HEK293 (cell line): ENCODE results near the gene TAC3.

ENCODE experiments used
- CTCF ChIA-PET: fragments of 350-600 bp; formaldehyde crosslinking; extraction: SDS; loops from one replicate; lab custom pipeline; 2021; ENCODE audit warnings: antibody characterized with exemption; lab: Yijun Ruan, JAX
- POLR2A ChIA-PET: fragments of 300-600 bp; formaldehyde crosslinking; extraction: SDS; loops from one replicate; lab custom pipeline; 2020; ENCODE audit warnings: antibody characterized with exemption, inconsistent platforms; lab: Yijun Ruan, JAX
- H3K27ac ChIP-seq: fragments of 200-500 bp; sonication (Bioruptor generic); 2 replicates; pipeline ENCODE4 v1.5.1; 2014; ENCODE audit warnings: low read depth, low read length, control low read depth, inconsistent platforms; ENCODE audit errors: extremely low read depth
- H3K36me3 ChIP-seq, 2 experiments: fragments of 200-500 bp in 1 of 2; sonication (Bioruptor generic) in 1 of 2; 1 replicate in 1 of 2; 2 replicates in 1 of 2; pipeline ENCODE4 v1.5.1; 2014 to 2017; ENCODE audit warnings: inconsistent platforms in 2 of 2, low read length in 2 of 2; ENCODE audit not compliant: control insufficient read depth in 2 of 2, insufficient read depth in 1 of 2
- H3K4me1 ChIP-seq: fragments of 200-500 bp; sonication (Bioruptor generic); 2 replicates; pipeline ENCODE4 v1.5.1; 2014; ENCODE audit warnings: mild to moderate bottlenecking, low read length, inconsistent platforms; ENCODE audit not compliant: control insufficient read depth, insufficient read depth
- H3K4me3 ChIP-seq: 2 replicates; pipeline ENCODE4 v1.5.1; 2011; ENCODE audit warnings: low read depth, mild to moderate bottlenecking, control low read depth, low read length, moderate library complexity
- H3K9me3 ChIP-seq: fragments of 200-500 bp; sonication (Bioruptor generic); 2 replicates; pipeline ENCODE4 v1.5.1; 2014; ENCODE audit warnings: low read depth, low read length, inconsistent platforms; ENCODE audit not compliant: control insufficient read depth, insufficient read depth
- HIC1 ChIP-seq: fragments of 450-650 bp; formaldehyde crosslinking; IDR thresholded peaks from 2 replicates; pipeline ENCODE4 v1.5.1; 2016; ENCODE audit warnings: missing biosample characterization, missing genetic modification characterization
- KLF9 ChIP-seq: fragments of 450-650 bp; formaldehyde crosslinking; IDR thresholded peaks from 2 replicates; pipeline ENCODE4 v1.5.1; 2016; ENCODE audit warnings: missing biosample characterization, missing genetic modification characterization, low read depth
- OSR2 ChIP-seq: fragments of 450-650 bp; formaldehyde crosslinking; IDR thresholded peaks from 2 replicates; pipeline ENCODE4 v1.5.1; 2016; ENCODE audit warnings: missing biosample characterization, missing genetic modification characterization
- RBAK ChIP-seq: fragments of 450-650 bp; formaldehyde crosslinking; IDR thresholded peaks from 2 replicates; pipeline ENCODE4 v1.5.1; 2016; ENCODE audit warnings: missing biosample characterization, missing genetic modification characterization
- SALL2 ChIP-seq: fragments of 450-650 bp; formaldehyde crosslinking; IDR thresholded peaks from 2 replicates; pipeline ENCODE4 v1.5.0; 2017; ENCODE audit warnings: missing biosample characterization, mild to moderate bottlenecking, missing genetic modification characterization, borderline replicate concordance
- TCF7L2 ChIP-seq: IDR thresholded peaks from 2 replicates; pipeline ENCODE4 v1.6.1; 2011; ENCODE audit warnings: low read depth, mild to moderate bottlenecking, inconsistent platforms, low read length, moderate library complexity, borderline replicate concordance
- ZBTB10 ChIP-seq: fragments of 450-650 bp; formaldehyde crosslinking; IDR thresholded peaks from 2 replicates; pipeline ENCODE4 v1.5.1; 2016; ENCODE audit warnings: missing biosample characterization, missing genetic modification characterization
- ZBTB17 ChIP-seq: fragments of 450-650 bp; formaldehyde crosslinking; IDR thresholded peaks from 2 replicates; pipeline ENCODE4 v1.5.1; 2016; ENCODE audit warnings: missing biosample characterization, missing genetic modification characterization
- ZBTB26 ChIP-seq: fragments of 450-650 bp; formaldehyde crosslinking; optimal IDR thresholded peaks from 2 replicates; pipeline ENCODE3; 2016; ENCODE audit warnings: missing biosample characterization, mild to moderate bottlenecking, missing genetic modification characterization
- ZBTB48 ChIP-seq: fragments of 450-650 bp; formaldehyde crosslinking; IDR thresholded peaks from 2 replicates; pipeline ENCODE4 v1.5.1; 2016; ENCODE audit warnings: missing biosample characterization, missing genetic modification characterization
- ZBTB8A ChIP-seq: fragments of 450-650 bp; formaldehyde crosslinking; IDR thresholded peaks from 2 replicates; pipeline ENCODE4 v1.5.1; 2016; ENCODE audit warnings: missing biosample characterization, missing genetic modification characterization
- ZNF19 ChIP-seq: fragments of 450-650 bp; formaldehyde crosslinking; IDR thresholded peaks from 2 replicates; pipeline ENCODE4; 2016; ENCODE audit warnings: missing biosample characterization, missing genetic modification characterization, low read depth
- ZNF23 ChIP-seq: fragments of 450-650 bp; formaldehyde crosslinking; IDR thresholded peaks from 2 replicates; pipeline ENCODE4 v1.5.1; 2016; ENCODE audit warnings: missing biosample characterization, missing genetic modification characterization, borderline replicate concordance
- ZNF354C ChIP-seq: fragments of 450-650 bp; formaldehyde crosslinking; IDR thresholded peaks from 2 replicates; pipeline ENCODE4 v1.5.1; 2016; ENCODE audit warnings: missing biosample characterization, missing genetic modification characterization, low read depth, borderline replicate concordance
- ZNF37A ChIP-seq: fragments of 450-650 bp; IDR thresholded peaks from 2 replicates; pipeline ENCODE4 v1.5.1; 2018; ENCODE audit warnings: missing biosample characterization, missing genetic modification characterization
- ZNF391 ChIP-seq: fragments of 450-650 bp; formaldehyde crosslinking; IDR thresholded peaks from 2 replicates; pipeline ENCODE4 v1.5.1; 2016; ENCODE audit warnings: low read depth, missing biosample characterization, missing genetic modification characterization, borderline replicate concordance
- ZNF423 ChIP-seq: fragments of 450-650 bp; formaldehyde crosslinking; IDR thresholded peaks from 2 replicates; pipeline ENCODE4 v1.5.1; 2016; ENCODE audit warnings: missing biosample characterization, missing genetic modification characterization
- ZNF518A ChIP-seq: fragments of 450-650 bp; formaldehyde crosslinking; conservative IDR thresholded peaks from 2 replicates; pipeline ENCODE4 v1.5.1; 2016; ENCODE audit warnings: low read depth, missing biosample characterization, missing genetic modification characterization
- ZNF558 ChIP-seq: fragments of 450-650 bp; formaldehyde crosslinking; IDR thresholded peaks from 2 replicates; pipeline ENCODE4 v1.5.1; 2016; ENCODE audit warnings: missing biosample characterization, missing genetic modification characterization
- ZNF585B ChIP-seq: fragments of 450-650 bp; formaldehyde crosslinking; IDR thresholded peaks from 2 replicates; pipeline ENCODE4 v1.5.1; 2016; ENCODE audit warnings: missing biosample characterization, missing genetic modification characterization
- ZNF596 ChIP-seq: fragments of 450-650 bp; IDR thresholded peaks from 2 replicates; pipeline ENCODE4 v1.5.0; 2018; ENCODE audit warnings: missing biosample characterization, mild to moderate bottlenecking, missing genetic modification characterization, moderate library complexity
- ZNF660 ChIP-seq: fragments of 450-650 bp; IDR thresholded peaks from 2 replicates; pipeline ENCODE4 v1.5.1; 2018; ENCODE audit warnings: missing biosample characterization, mild to moderate bottlenecking, missing genetic modification characterization
- ZNF670 ChIP-seq: fragments of 450-650 bp; formaldehyde crosslinking; IDR thresholded peaks from 2 replicates; pipeline ENCODE4 v1.5.1; 2016; ENCODE audit warnings: missing biosample characterization, missing genetic modification characterization, low read depth
- ZNF692 ChIP-seq: fragments of 450-650 bp; formaldehyde crosslinking; IDR thresholded peaks from 2 replicates; pipeline ENCODE4 v1.5.1; 2016; ENCODE audit warnings: missing biosample characterization, missing genetic modification characterization
- ZNF792 ChIP-seq: fragments of 450-650 bp; formaldehyde crosslinking; IDR thresholded peaks from 2 replicates; pipeline ENCODE4 v1.5.1; 2016; ENCODE audit warnings: missing biosample characterization, missing genetic modification characterization

TAC3 gene

GRCh38 chr12:56987551-56988053, 28.7 kb downstream of the TAC3 start (continued):
- TF ChIP-seq ZNF792 (tag by site-specific recombination) (no peak), RBAK (tag by site-specific recombination) (no peak), ZNF518A (tag by site-specific recombination) (peak; percentile 64), ZBTB17 (tag by site-specific recombination) (0 out of 2 replicates have a peak, but pooled peaks have one; percentile 30), ZNF37A (tag by site-specific recombination) (no peak), ZNF596 (no peak), ZNF354C (no peak), ZBTB8A (tag by site-specific recombination) (no peak), ZNF19 (no peak), ZNF423 (no peak), ZNF23 (tag by site-specific recombination) (no peak), ZNF660 (tag by site-specific recombination) (peak; percentile 32; the same call in 1 of the 2 replicates), HIC1 (no peak), ZNF692 (tag by site-specific recombination) (no peak), ZNF585B (tag by site-specific recombination) (no peak), ZBTB26 (tag by site-specific recombination) (no peak)

- Histone ChIP-seq H3K4me1 (no peaks in the 10 kb centered on the region), H3K9me3 (no peaks in the 10 kb centered on the region), H3K4me3 (no peak overlapping the region), H3K36me3 (no peaks in the 10 kb centered on the region), H3K27ac (no peak overlapping the region)
- ChIA-PET POLR2A (interaction anchor here (1.2 to 1.6 kb wide), 2 partner anchors 13 to 299 kb away, joined by 3 read pairs; partner anchors contain the start of gene PTGES3), CTCF (interaction anchor here (0.6 to 4.9 kb wide), 15 partner anchors 8 to 233 kb away, joined by 3 to 82 read pairs (median 7); partner anchors contain the start of genes HSD17B6, STAT6 and ZBTB39)
- TF ChIP-seq ZNF37A (tag by site-specific recombination) (no peak), ZBTB10 (tag by site-specific recombination) (no peak), KLF9 (no peak), ZBTB48 (tag by site-specific recombination) (no peak), OSR2 (tag by site-specific recombination) (no peak), TCF7L2 (no peak), SALL2 (tag by site-specific recombination) (no peak), ZNF391 (no peak), ZNF558 (tag by site-specific recombination) (no peak), ZNF670 (tag by site-specific recombination) (no peak)
Measured at GRCh38 chr12:56987011-56987410, 29.3 kb downstream of the TAC3 start.
